Measurements from ENCODE around the gene TMC7.

DNA sequence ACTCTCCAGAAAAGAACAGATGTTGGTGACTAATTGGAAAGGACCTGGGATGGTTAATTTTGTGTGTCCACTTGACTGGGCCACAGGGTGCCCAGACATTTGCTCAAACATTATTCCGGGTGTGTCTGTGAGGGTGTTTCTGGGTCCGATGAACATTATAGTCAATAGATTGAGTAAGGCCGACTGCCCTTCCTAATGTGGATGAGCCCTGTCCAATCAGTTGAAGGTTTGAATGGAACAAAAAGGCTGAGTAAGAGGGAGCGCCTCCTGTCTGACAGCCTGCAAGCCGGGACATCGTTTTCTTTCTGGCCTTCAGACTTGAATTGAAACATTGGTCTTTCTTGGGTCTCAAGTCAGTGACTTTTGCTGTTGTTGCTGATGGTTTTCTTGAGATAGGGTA, 107.2 kb downstream of the TMC7 start:
- TF ChIP-seq, protein P1, sequence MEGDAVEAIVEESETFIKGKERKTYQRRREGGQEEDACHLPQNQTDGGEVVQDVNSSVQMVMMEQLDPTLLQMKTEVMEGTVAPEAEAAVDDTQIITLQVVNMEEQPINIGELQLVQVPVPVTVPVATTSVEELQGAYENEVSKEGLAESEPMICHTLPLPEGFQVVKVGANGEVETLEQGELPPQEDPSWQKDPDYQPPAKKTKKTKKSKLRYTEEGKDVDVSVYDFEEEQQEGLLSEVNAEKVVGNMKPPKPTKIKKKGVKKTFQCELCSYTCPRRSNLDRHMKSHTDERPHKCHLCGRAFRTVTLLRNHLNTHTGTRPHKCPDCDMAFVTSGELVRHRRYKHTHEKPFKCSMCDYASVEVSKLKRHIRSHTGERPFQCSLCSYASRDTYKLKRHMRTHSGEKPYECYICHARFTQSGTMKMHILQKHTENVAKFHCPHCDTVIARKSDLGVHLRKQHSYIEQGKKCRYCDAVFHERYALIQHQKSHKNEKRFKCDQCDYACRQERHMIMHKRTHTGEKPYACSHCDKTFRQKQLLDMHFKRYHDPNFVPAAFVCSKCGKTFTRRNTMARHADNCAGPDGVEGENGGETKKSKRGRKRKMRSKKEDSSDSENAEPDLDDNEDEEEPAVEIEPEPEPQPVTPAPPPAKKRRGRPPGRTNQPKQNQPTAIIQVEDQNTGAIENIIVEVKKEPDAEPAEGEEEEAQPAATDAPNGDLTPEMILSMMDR (tag by site-specific recombination; IDR thresholded peaks at IDR 0.05) = no peak
- no peak for TF ChIP-seq REPIN1 (tag by site-specific recombination; IDR thresholded peaks at IDR 0.05; ENCODE audit: low read depth)
- TF ChIP-seq, protein P2, sequence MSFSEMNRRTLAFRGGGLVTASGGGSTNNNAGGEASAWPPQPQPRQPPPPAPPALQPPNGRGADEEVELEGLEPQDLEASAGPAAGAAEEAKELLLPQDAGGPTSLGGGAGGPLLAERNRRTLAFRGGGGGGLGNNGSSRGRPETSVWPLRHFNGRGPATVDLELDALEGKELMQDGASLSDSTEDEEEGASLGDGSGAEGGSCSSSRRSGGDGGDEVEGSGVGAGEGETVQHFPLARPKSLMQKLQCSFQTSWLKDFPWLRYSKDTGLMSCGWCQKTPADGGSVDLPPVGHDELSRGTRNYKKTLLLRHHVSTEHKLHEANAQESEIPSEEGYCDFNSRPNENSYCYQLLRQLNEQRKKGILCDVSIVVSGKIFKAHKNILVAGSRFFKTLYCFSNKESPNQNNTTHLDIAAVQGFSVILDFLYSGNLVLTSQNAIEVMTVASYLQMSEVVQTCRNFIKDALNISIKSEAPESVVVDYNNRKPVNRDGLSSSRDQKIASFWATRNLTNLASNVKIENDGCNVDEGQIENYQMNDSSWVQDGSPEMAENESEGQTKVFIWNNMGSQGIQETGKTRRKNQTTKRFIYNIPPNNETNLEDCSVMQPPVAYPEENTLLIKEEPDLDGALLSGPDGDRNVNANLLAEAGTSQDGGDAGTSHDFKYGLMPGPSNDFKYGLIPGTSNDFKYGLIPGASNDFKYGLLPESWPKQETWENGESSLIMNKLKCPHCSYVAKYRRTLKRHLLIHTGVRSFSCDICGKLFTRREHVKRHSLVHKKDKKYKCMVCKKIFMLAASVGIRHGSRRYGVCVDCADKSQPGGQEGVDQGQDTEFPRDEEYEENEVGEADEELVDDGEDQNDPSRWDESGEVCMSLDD (tag by site-specific recombination; IDR thresholded peaks at IDR 0.05) = no peak
- no peak for TF ChIP-seq ZNF501 (tag by site-specific recombination; IDR thresholded peaks at IDR 0.05)
- TF ChIP-seq, protein P3, sequence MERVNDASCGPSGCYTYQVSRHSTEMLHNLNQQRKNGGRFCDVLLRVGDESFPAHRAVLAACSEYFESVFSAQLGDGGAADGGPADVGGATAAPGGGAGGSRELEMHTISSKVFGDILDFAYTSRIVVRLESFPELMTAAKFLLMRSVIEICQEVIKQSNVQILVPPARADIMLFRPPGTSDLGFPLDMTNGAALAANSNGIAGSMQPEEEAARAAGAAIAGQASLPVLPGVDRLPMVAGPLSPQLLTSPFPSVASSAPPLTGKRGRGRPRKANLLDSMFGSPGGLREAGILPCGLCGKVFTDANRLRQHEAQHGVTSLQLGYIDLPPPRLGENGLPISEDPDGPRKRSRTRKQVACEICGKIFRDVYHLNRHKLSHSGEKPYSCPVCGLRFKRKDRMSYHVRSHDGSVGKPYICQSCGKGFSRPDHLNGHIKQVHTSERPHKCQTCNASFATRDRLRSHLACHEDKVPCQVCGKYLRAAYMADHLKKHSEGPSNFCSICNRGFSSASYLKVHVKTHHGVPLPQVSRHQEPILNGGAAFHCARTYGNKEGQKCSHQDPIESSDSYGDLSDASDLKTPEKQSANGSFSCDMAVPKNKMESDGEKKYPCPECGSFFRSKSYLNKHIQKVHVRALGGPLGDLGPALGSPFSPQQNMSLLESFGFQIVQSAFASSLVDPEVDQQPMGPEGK (tag by site-specific recombination; IDR thresholded peaks at IDR 0.05) = no peak
- TF ChIP-seq ZEB2 (tag by site-specific recombination; IDR thresholded peaks at IDR 0.05) = no peak
- TF ChIP-seq ZNF660 (tag by site-specific recombination; IDR thresholded peaks at IDR 0.05) = no peak
- no peak for TF ChIP-seq ZNF335 (tag by site-specific recombination; conservative IDR thresholded peaks at IDR 0.05)
- no peak for TF ChIP-seq KLF16 (tag by site-specific recombination; IDR thresholded peaks at IDR 0.05)

Measured in HEK293 (cell line).